HG03558 (cell line): ENCODE data around the gene CPM.
"Not testable (repeated sequence)": the region's sequence is repeated elsewhere in the genome, so short reads cannot be mapped to it uniquely, and the experiment has no call there.

Source experiments
- ATAC-seq: cut with Tn5 transposase; IDR thresholded peaks from one replicate; pipeline ENCODE4 v1.9.1; 2021; ENCODE audit warnings: moderate number of reproducible peaks; ENCODE audit not compliant: unreplicated experiment; ENCODE audit errors: extremely low read depth

The CPM gene

GRCh38 chr12:68855771-68856170 is 77.2 kb downstream of the CPM start:
- no peak for ATAC-seq

GRCh38 chr12:68855111-68855510 is 77.9 kb downstream of the CPM start:
- no peak for ATAC-seq

GRCh38 chr12:68854554-68854953 is 78.4 kb downstream of the CPM start:
- no peak for ATAC-seq

GRCh38 chr12:68854078-68854468 is 78.9 kb downstream of the CPM start:
- ATAC-seq = no peak

GRCh38 chr12:68853396-68854077 is 79.4 kb downstream of the CPM start:
- ATAC-seq = no peak

GRCh38 chr12:68851592-68852306 is 81.2 kb downstream of the CPM start:
- ATAC-seq = no peak

- ATAC-seq = no peak
Measured at GRCh38 chr12:68850390-68850789, 82.6 kb downstream of the CPM start.

- ATAC-seq = no peak
Measured at GRCh38 chr12:68846811-68847210, 86.2 kb downstream of the CPM start.

GRCh38 chr12:68844788-68845695 is 87.9 kb downstream of the CPM start:
- no peak for ATAC-seq

GRCh38 chr12:68844318-68844745 is 88.6 kb downstream of the CPM start:
- ATAC-seq = no peak

GRCh38 chr12:68842784-68843567 is 90.0 kb downstream of the CPM start:
- no peak for ATAC-seq

GRCh38 chr12:68842123-68842522 is 90.8 kb downstream of the CPM start:
- no peak for ATAC-seq

GRCh38 chr12:68841717-68842116 is 91.3 kb downstream of the CPM start:
- no peak for ATAC-seq

GRCh38 chr12:68841175-68841574 is 91.8 kb downstream of the CPM start:
- ATAC-seq = not testable (repeated sequence)

- ATAC-seq = no peak
Measured at GRCh38 chr12:68839183-68840147, 93.5 kb downstream of the CPM start.

- no peak for ATAC-seq
Measured at GRCh38 chr12:68838046-68838886, 94.7 kb downstream of the CPM start.

- ATAC-seq = no peak
Measured at GRCh38 chr12:68837215-68837614, 95.8 kb downstream of the CPM start.

GRCh38 chr12:68835333-68835908 is 97.5 kb downstream of the CPM start:
- ATAC-seq = no peak
